A673 (cell line): ENCODE data around the gene TRAPPC12. TPM values are rescaled to one million over a fixed set of nuclear protein-coding genes. Genes with fewer than 3 reads are reported as not detected.

Experiments used
- BruUV-seq: library from RNA; stranded (reverse); fragments of 400-500 nt; replicated peaks from 2 replicates; lab custom pipeline; 2021; lab: Mats Ljungman, UMichigan
- CTCF ChIA-PET: fragments of 300-600 bp; sonication (Branson Sonifier 250); formaldehyde crosslinking; loops from one replicate; lab custom pipeline; 2022; ENCODE audit warnings: antibody characterized with exemption; lab: Charles Lee
- POLR2A ChIA-PET: fragments of 300-600 bp; sonication (Branson Sonifier 250); formaldehyde crosslinking; loops from one replicate; lab custom pipeline; 2022; ENCODE audit warnings: antibody characterized with exemption; ENCODE audit not compliant: low non-redundant PET; lab: Charles Lee
- DNase-seq: peaks from one replicate; pipeline ENCODE4 v3.0.0-alpha.2; 2015; ENCODE audit warnings: low spot score
- H3K27ac ChIP-seq: fragments of 200-600 bp; sonication (generic); 2 replicates; pipeline ENCODE4 v1.5.1; 2016; ENCODE audit warnings: mixed run types, low read depth, mild to moderate bottlenecking, mixed read lengths, antibody characterized with exemption, low read length; ENCODE audit not compliant: poor library complexity, severe bottlenecking
- H3K27me3 ChIP-seq: fragments of 200-600 bp; sonication (generic); replicated peaks from 2 replicates; pipeline ENCODE4 v1.6.1; 2017; ENCODE audit warnings: mixed run types, low read depth, mild to moderate bottlenecking, mixed read lengths, antibody characterized with exemption, low read length; ENCODE audit not compliant: insufficient read depth, poor library complexity
- H3K36me3 ChIP-seq: fragments of 200-600 bp; sonication (generic); 2 replicates; pipeline ENCODE4 v1.6.1; 2016; ENCODE audit warnings: mixed run types, mild to moderate bottlenecking, mixed read lengths, antibody characterized with exemption, low read length; ENCODE audit not compliant: insufficient read depth, poor library complexity, severe bottlenecking
- H3K4me1 ChIP-seq: fragments of 200-600 bp; sonication (generic); 2 replicates; pipeline ENCODE4 v1.6.1; 2017; ENCODE audit warnings: mixed run types, mild to moderate bottlenecking, mixed read lengths, antibody characterized with exemption, low read length; ENCODE audit not compliant: insufficient read depth, poor library complexity, severe bottlenecking
- H3K4me3 ChIP-seq: fragments of 200-600 bp; sonication (generic); 2 replicates; pipeline ENCODE4 v1.5.1; 2016; ENCODE audit warnings: low read depth, mixed run types, mild to moderate bottlenecking, mixed read lengths, low read length; ENCODE audit not compliant: poor library complexity, severe bottlenecking
- H3K9me3 ChIP-seq: fragments of 200-600 bp; sonication (generic); 2 replicates; pipeline ENCODE4 v1.6.1; 2016; ENCODE audit warnings: mixed run types, low read depth, mild to moderate bottlenecking, mixed read lengths, antibody characterized with exemption, low read length; ENCODE audit not compliant: poor library complexity, severe bottlenecking
- EZH2 ChIP-seq: fragments of 200-600 bp; sonication (generic); IDR thresholded peaks from 2 replicates; pipeline ENCODE4 v1.6.1; 2017; ENCODE audit warnings: borderline replicate concordance, low read depth, mild to moderate bottlenecking, mixed read lengths, antibody characterized with exemption, low read length; ENCODE audit not compliant: poor library complexity, severe bottlenecking
- intact Hi-C: fragments of 100-400 bp; cut with micrococcal nuclease; formaldehyde crosslinking; loops from one replicate; pipeline ENCODE4 v1.10.0; 2022; ENCODE audit not compliant: unreplicated experiment
- total RNA-seq: library from RNA; stranded (reverse); gene quantifications from 2 replicates; pipeline ENCODE4 v1.2.3, GENCODE V29; 2021
- TF ChIP-seq, protein P1 (sequence below): fragments of 300-800, 200-600 bp; sonication (generic); conservative IDR thresholded peaks from 2 replicates; pipeline ENCODE4 v1.5.1; 2017; ENCODE audit warnings: low read depth, mild to moderate bottlenecking, antibody characterized with exemption, low read length, moderate library complexity, mixed read lengths

Gene TRAPPC12
- total RNA-seq, 1 experiment from 2014 or later = 94.4 TPM

DNA sequence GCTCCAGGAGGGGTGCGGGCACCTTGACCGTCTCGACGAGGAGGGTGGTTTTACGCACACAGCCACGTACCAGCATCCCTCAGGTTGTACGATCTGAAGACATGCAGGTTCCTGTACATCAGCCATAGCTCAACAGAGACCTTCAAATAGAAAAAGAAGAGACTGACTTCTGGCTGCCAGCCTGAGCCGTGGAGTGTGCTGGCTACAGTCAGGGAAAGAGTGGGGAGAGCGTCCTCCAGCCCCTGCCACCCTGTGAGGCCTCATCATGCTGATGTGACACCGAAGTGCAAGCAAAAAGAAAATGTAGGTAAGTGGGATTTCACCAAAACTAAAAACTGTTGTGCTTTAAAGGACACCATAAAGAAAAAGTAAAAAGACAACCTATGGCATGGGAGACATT, 92.8 kb downstream of the TRAPPC12 start:
- intact Hi-C loops = no loop called here
- H3K9me3 ChIP-seq = no peaks in the 10 kb centered on the region
- no peaks in the 10 kb centered on the region for H3K27me3 ChIP-seq
- peaks cover 3% of the 10 kb centered on the region for H3K36me3 ChIP-seq
- peaks cover 7% of the 10 kb centered on the region for H3K4me1 ChIP-seq
- TF ChIP-seq, protein P1, sequence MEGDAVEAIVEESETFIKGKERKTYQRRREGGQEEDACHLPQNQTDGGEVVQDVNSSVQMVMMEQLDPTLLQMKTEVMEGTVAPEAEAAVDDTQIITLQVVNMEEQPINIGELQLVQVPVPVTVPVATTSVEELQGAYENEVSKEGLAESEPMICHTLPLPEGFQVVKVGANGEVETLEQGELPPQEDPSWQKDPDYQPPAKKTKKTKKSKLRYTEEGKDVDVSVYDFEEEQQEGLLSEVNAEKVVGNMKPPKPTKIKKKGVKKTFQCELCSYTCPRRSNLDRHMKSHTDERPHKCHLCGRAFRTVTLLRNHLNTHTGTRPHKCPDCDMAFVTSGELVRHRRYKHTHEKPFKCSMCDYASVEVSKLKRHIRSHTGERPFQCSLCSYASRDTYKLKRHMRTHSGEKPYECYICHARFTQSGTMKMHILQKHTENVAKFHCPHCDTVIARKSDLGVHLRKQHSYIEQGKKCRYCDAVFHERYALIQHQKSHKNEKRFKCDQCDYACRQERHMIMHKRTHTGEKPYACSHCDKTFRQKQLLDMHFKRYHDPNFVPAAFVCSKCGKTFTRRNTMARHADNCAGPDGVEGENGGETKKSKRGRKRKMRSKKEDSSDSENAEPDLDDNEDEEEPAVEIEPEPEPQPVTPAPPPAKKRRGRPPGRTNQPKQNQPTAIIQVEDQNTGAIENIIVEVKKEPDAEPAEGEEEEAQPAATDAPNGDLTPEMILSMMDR = no peak
- TF ChIP-seq EZH2 = no peak
- CTCF ChIA-PET = no interaction called here
- DNase-seq = no peak
- no TSS peak for BruUV-seq
- POLR2A ChIA-PET = no interaction called here
- H3K27ac ChIP-seq = no peak overlapping the region
- H3K4me3 ChIP-seq = no peak overlapping the region

DNA sequence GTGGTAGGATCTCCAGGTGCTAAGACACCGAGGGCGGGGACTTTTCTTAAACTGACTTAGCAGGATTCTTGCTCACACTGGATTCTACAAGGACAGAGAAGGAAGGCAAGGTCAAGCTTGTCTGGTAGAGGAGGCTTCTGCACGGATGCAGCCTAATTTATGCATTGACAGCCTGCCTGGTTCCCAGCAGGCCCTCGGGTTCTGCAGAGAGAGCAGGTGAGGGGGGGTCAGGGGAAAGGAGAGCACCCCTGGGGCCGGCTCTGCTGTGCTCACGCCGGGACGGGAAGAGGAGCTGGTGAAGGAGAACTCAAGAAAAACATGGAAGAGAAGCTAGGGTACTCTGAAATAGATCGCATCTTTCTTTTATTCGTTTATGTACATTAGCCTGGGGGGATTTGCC, 93.5 kb downstream of the TRAPPC12 start:
- CTCF ChIA-PET = no interaction called here
- intact Hi-C loops = no loop called here
- Histone ChIP-seq H3K27ac (no peak overlapping the region), H3K9me3 (no peaks in the 10 kb centered on the region), H3K4me3 (no peak overlapping the region), H3K27me3 (no peaks in the 10 kb centered on the region), H3K4me1 (peaks cover 7% of the 10 kb centered on the region), H3K36me3 (peaks cover 3% of the 10 kb centered on the region)
- no TSS peak for BruUV-seq
- POLR2A ChIA-PET = no interaction called here
- TF ChIP-seq EZH2 = no peak
- TF ChIP-seq, protein P1 = no peak
- no peak for DNase-seq

DNA sequence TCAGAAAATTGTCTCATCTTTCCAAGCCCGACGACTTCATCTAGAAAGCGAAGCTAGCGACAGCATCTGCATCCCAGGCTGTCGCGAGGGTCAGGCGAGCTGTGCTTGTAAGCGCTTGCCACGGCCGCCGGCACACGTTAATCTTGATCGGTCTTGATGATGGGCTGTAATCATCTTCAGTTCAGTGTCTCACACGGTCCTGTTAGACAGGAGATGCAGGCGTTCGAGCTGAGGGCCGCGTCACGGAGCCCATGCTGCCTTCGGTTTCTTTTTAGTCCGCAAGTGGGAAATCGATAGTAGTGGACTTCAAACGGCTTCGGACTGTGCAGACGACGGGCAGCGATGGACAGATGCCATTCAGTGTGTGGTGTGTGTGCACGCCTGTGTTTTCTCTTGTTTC, 96.3 kb downstream of the TRAPPC12 start:
- no peak overlapping the region for H3K4me3 ChIP-seq
- no peak for DNase-seq
- H3K9me3 ChIP-seq = no peaks in the 10 kb centered on the region
- H3K36me3 ChIP-seq = peaks cover 3% of the 10 kb centered on the region
- H3K27ac ChIP-seq = no peak overlapping the region
- no TSS peak for BruUV-seq
- no peaks in the 10 kb centered on the region for H3K27me3 ChIP-seq
- POLR2A ChIA-PET = no interaction called here
- TF ChIP-seq EZH2 = no peak
- TF ChIP-seq, protein P1 = no peak
- CTCF ChIA-PET = no interaction called here
- H3K4me1 ChIP-seq = peaks cover 6% of the 10 kb centered on the region
- intact Hi-C loops = no loop called here
